Hepatocyte (in vitro differentiated cells): ENCODE measurements around the gene ANKRD17. TPM values are rescaled to one million over a fixed set of nuclear protein-coding genes. Genes with fewer than 3 reads are reported as not detected.

Experiments used
- DNase-seq: peaks from one replicate; pipeline ENCODE4 v3.0.0-alpha.2; 2016; ENCODE audit warnings: low spot score
- H2AFZ ChIP-seq: fragments of 200-600 bp; sonication (generic); 2 replicates; pipeline ENCODE4 v1.6.0; 2016; ENCODE audit warnings: antibody characterized with exemption, mild to moderate bottlenecking
- H3K27ac ChIP-seq: fragments of 200-600 bp; sonication (generic); 2 replicates; pipeline ENCODE4 v1.5.1; 2016; ENCODE audit warnings: mild to moderate bottlenecking
- H3K27me3 ChIP-seq: fragments of 200-600 bp; sonication (generic); 2 replicates; pipeline ENCODE4 v1.6.1; 2016
- H3K36me3 ChIP-seq: fragments of 200-600 bp; sonication (generic); replicated peaks from 2 replicates; pipeline ENCODE4 v1.5.1; 2016; ENCODE audit warnings: low read depth; ENCODE audit not compliant: insufficient read depth
- H3K4me1 ChIP-seq: fragments of 200-600 bp; sonication (generic); 2 replicates; pipeline ENCODE4 v1.5.1; 2016; ENCODE audit warnings: mild to moderate bottlenecking, moderate library complexity; ENCODE audit not compliant: insufficient read depth
- H3K4me2 ChIP-seq: fragments of 200-600 bp; sonication (generic); 2 replicates; pipeline ENCODE4 v1.6.0; 2016
- H3K4me3 ChIP-seq: fragments of 200-600 bp; sonication (generic); 2 replicates; pipeline ENCODE4 v1.5.1; 2016; ENCODE audit warnings: mild to moderate bottlenecking
- H3K79me2 ChIP-seq: fragments of 200-600 bp; sonication (generic); 2 replicates; pipeline ENCODE4 v1.6.0; 2017; ENCODE audit warnings: mild to moderate bottlenecking
- H3K9me2 ChIP-seq: fragments of 200-600 bp; sonication (generic); replicated peaks from 2 replicates; pipeline ENCODE4 v1.6.0; 2017; ENCODE audit warnings: mild to moderate bottlenecking; ENCODE audit not compliant: insufficient read depth
- H3K9me3 ChIP-seq: fragments of 200-600 bp; sonication (generic); 2 replicates; pipeline ENCODE4 v1.5.1; 2016; ENCODE audit warnings: low read depth, mild to moderate bottlenecking
- H4K20me1 ChIP-seq: fragments of 200-600 bp; sonication (generic); 2 replicates; pipeline ENCODE4 v1.6.0; 2016; ENCODE audit warnings: mild to moderate bottlenecking; ENCODE audit not compliant: insufficient read depth, poor library complexity, severe bottlenecking
- CTCF ChIP-seq: fragments of 200-600 bp; sonication (generic); IDR thresholded peaks from 2 replicates; pipeline ENCODE4 v1.5.1; 2016; ENCODE audit warnings: antibody characterized with exemption, mild to moderate bottlenecking; ENCODE audit not compliant: poor library complexity
- EZH2 ChIP-seq: fragments of 200-600 bp; sonication (generic); IDR thresholded peaks from 2 replicates; pipeline ENCODE4 v1.6.1; 2016; ENCODE audit warnings: antibody characterized with exemption, mild to moderate bottlenecking, borderline replicate concordance
- EZH2phosphoT487 ChIP-seq: fragments of 200-600 bp; sonication (generic); IDR thresholded peaks from one replicate; pipeline ENCODE4 v1.6.1; 2018; ENCODE audit warnings: antibody characterized with exemption, mild to moderate bottlenecking, low read depth, moderate library complexity; ENCODE audit not compliant: unreplicated experiment, severe bottlenecking
- WGBS: methylation state at CpG from one replicate; pipeline ENCODE4 v1.1.6; 2016; ENCODE audit warnings: low lambda C conversion rate; ENCODE audit errors: missing lambda C conversion rate; 5-methylcytosine and 5-hydroxymethylcytosine counted together
- polyA plus RNA-seq: library from polyadenylated mRNA; unstranded; fragments of >200 nt; fragmentation: Nextera tagmentation; extraction: Ambion mirVana; gene quantifications from 2 replicates; pipeline ENCODE4 v1.2.1, GENCODE V29; 2016
- total RNA-seq: library from RNA; depleted of rRNA; stranded (reverse); fragments of >200 nt; gene quantifications from 2 replicates; pipeline ENCODE4 v1.2.3, GENCODE V29; 2014

The ANKRD17 gene
- total and polyA plus RNA-seq, 2 experiments from 2014 or later = 31.8 to 55.8 TPM

DNA sequence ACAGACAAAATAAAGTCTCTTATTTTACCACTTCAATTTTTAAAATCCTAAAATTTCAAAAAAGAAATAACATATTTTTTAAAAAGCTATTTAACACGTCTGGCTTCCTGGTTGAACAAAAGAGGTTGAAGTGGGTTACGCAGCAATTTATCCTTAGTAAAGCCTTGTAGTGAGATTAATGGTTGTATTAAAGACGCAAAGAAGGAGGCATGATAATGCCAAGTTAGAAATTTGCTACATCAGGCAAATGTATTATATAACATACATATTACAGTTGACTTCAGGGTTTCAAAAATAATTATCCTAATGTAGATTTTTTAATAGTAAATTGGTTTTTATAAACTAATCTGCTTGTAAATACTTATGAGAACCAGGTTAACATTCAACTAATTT is 35.3 kb downstream of the ANKRD17 start:
- no peak for TF ChIP-seq EZH2phosphoT487
- TF ChIP-seq EZH2 = no peak
- no peak for TF ChIP-seq CTCF
- H3K27ac ChIP-seq = peak overlapping the region; percentile 87
- H3K27me3 ChIP-seq = no peaks in the 10 kb centered on the region
- peak overlapping the region; percentile 63 for H3K4me2 ChIP-seq
- peaks cover 85% of the 10 kb centered on the region for H3K79me2 ChIP-seq
- WGBS = 44% methylated on average over 3 of the region's 3 CpGs
- no peak overlapping the region for H2AFZ ChIP-seq
- no peaks in the 10 kb centered on the region for H3K9me2 ChIP-seq
- H3K4me3 ChIP-seq = no peak overlapping the region
- peaks cover 29% of the 10 kb centered on the region for H4K20me1 ChIP-seq
- H3K36me3 ChIP-seq = no peaks in the 10 kb centered on the region
- H3K4me1 ChIP-seq = peaks cover 13% of the 10 kb centered on the region
- no peak for DNase-seq
- H3K9me3 ChIP-seq = no peaks in the 10 kb centered on the region

- H3K27ac ChIP-seq = peak overlapping the region; percentile 87
- H4K20me1 ChIP-seq = peaks cover 32% of the 10 kb centered on the region
- H2AFZ ChIP-seq = no peak overlapping the region
- no peaks in the 10 kb centered on the region for H3K36me3 ChIP-seq
- no peaks in the 10 kb centered on the region for H3K9me3 ChIP-seq
- no peaks in the 10 kb centered on the region for H3K9me2 ChIP-seq
- WGBS = 12% methylated on average over 6 of the region's 6 CpGs
- peak; percentile 88 for DNase-seq
- no peak for TF ChIP-seq EZH2phosphoT487
- TF ChIP-seq EZH2 = no peak
- peak overlapping the region; percentile 74 for H3K4me2 ChIP-seq
- H3K4me1 ChIP-seq = peaks cover 13% of the 10 kb centered on the region
- peak overlapping the region; percentile 33 for H3K4me3 ChIP-seq
- no peaks in the 10 kb centered on the region for H3K27me3 ChIP-seq
- H3K79me2 ChIP-seq = peaks cover 85% of the 10 kb centered on the region
Observed at GRCh38 chr4:73222466-73223257, 35.9 kb downstream of the ANKRD17 start.

DNA sequence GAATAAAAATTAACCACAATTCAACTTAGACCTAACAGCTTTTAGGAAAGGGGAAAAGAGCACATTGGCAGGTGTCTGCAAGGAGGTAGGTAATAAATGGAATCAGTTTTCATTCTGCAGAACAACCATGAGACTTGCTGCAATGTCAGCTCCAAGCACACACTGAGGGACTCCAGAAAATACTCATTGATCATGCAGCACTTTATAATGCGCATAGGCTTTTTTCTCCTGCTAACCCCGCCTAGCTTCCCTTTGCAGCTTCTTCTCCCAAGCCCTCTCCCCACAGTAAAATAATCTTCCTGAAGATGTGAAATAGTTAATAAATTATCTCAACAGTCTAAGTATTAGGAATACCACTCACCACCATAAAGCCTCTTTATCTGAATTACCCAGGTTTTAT is 36.9 kb downstream of the ANKRD17 start:
- Histone ChIP-seq H3K27ac (peak overlapping the region; percentile 87), H3K4me2 (peak overlapping the region; percentile 74), H4K20me1 (peaks cover 38% of the 10 kb centered on the region), H3K9me3 (no peaks in the 10 kb centered on the region), H2AFZ (no peak overlapping the region), H3K27me3 (no peaks in the 10 kb centered on the region), H3K79me2 (peaks cover 85% of the 10 kb centered on the region), H3K36me3 (no peaks in the 10 kb centered on the region), H3K9me2 (no peaks in the 10 kb centered on the region), H3K4me1 (peaks cover 13% of the 10 kb centered on the region), H3K4me3 (peak overlapping the region; percentile 33)
- DNase-seq = no peak
- TF ChIP-seq CTCF = no peak
- TF ChIP-seq EZH2phosphoT487 = no peak
- no peak for TF ChIP-seq EZH2
- 81% methylated on average over 2 of the region's 2 CpGs for whole genome bisulfite sequencing

- Histone ChIP-seq H3K27ac (no peak overlapping the region), H2AFZ (no peak overlapping the region), H3K4me2 (peak overlapping the region; percentile 74), H3K9me3 (no peaks in the 10 kb centered on the region), H3K4me3 (no peak overlapping the region), H3K4me1 (peaks cover 13% of the 10 kb centered on the region), H3K27me3 (no peaks in the 10 kb centered on the region), H3K79me2 (peaks cover 86% of the 10 kb centered on the region), H3K36me3 (no peaks in the 10 kb centered on the region), H3K9me2 (no peaks in the 10 kb centered on the region), H4K20me1 (peaks cover 41% of the 10 kb centered on the region)
- TF ChIP-seq EZH2 = no peak
- no peak for TF ChIP-seq CTCF
- TF ChIP-seq EZH2phosphoT487 = no peak
- DNase-seq = no peak
Observed at GRCh38 chr4:73220815-73221214, 37.8 kb downstream of the ANKRD17 start.
